NT2/D1 (cell line): ENCODE results near the gene ANGPTL2.

Experiments used
- SUZ12 ChIP-seq: IDR thresholded peaks from 2 replicates; pipeline ENCODE4 v1.6.1; 2011; ENCODE audit not compliant: insufficient read length, insufficient read depth; ENCODE audit errors: extremely low read depth
- YY1 ChIP-seq: IDR thresholded peaks from 2 replicates; pipeline ENCODE4 v1.6.1; 2011; ENCODE audit not compliant: insufficient read length, insufficient read depth
- ZNF274 ChIP-seq: IDR thresholded peaks from 2 replicates; pipeline ENCODE4 v1.6.1; 2011; ENCODE audit warnings: mild to moderate bottlenecking, low read depth, low read length

DNA sequence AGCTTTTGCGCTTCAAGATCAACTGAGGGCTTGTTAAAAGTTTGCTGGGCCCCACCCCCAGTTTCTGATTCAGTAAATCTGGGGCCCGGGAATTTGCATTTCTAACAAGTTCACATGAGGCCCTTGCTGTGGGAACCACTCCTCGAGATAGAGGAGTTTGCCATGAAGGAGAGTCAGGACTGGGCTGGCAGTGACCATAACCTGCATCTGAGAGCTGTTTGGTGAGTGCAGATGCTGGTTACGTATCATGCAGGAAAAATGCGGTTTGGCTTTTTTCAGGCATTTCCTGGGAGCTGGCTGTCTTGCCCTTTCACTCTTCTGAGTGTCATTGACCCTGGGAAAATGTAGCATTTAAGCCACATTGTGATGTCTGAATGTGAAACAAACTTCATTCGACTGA lies 9.4 kb upstream of the ANGPTL2 start:
- TF ChIP-seq YY1 (no peak), SUZ12 (no peak), ZNF274 (no peak)
